IPS-20b (cell line): Measurements from ENCODE around the gene SMG6.

Experiments used
- H3K27ac ChIP-seq: one replicate; pipeline ENCODE4 v1.5.1; 2013; ENCODE audit warnings: low read length
- H3K27me3 ChIP-seq: 2 replicates; pipeline ENCODE4 v1.6.1; 2013; ENCODE audit warnings: mild to moderate bottlenecking, low read length, inconsistent platforms; ENCODE audit not compliant: insufficient read depth
- H3K36me3 ChIP-seq: 2 replicates; pipeline ENCODE4 v1.6.1; 2013; ENCODE audit warnings: low read depth, mild to moderate bottlenecking, inconsistent platforms, low read length, moderate library complexity; ENCODE audit not compliant: insufficient read depth
- H3K4me1 ChIP-seq: 2 replicates; pipeline ENCODE4 v1.6.1; 2013; ENCODE audit warnings: mild to moderate bottlenecking, control low read depth, inconsistent platforms, low read length, moderate library complexity; ENCODE audit not compliant: insufficient read depth
- H3K4me3 ChIP-seq: 2 replicates; pipeline ENCODE4 v1.5.1; 2013; ENCODE audit warnings: mild to moderate bottlenecking, low read length, inconsistent platforms
- H3K9ac ChIP-seq: 2 replicates; pipeline ENCODE4 v1.6.1; 2013; ENCODE audit warnings: low read depth, mild to moderate bottlenecking, inconsistent platforms, low read length, moderate library complexity
- H3K9me3 ChIP-seq: 2 replicates; pipeline ENCODE4 v1.6.1; 2013; ENCODE audit warnings: mild to moderate bottlenecking, low read depth, low read length, inconsistent platforms; ENCODE audit not compliant: insufficient read depth

SMG6 gene

GRCh38 chr17:2062571-2063183 lies 240.9 kb downstream of the SMG6 start:
- Histone ChIP-seq H3K4me1 (peaks cover 13% of the 10 kb centered on the region; the same call in 1 of the 2 replicates), H3K36me3 (peaks cover 17% of the 10 kb centered on the region; the same call in 1 of the 2 replicates), H3K9me3 (no peaks in the 10 kb centered on the region), H3K9ac (peak overlapping the region; percentile 39; the same call in 1 of the 2 replicates), H3K27ac (no peak overlapping the region), H3K27me3 (peaks cover 33% of the 10 kb centered on the region), H3K4me3 (0 out of 2 replicates have a peak overlapping the region, but pooled peaks have one; percentile 11)

GRCh38 chr17:2061441-2061958 lies 242.1 kb downstream of the SMG6 start:
- no peaks in the 10 kb centered on the region for H3K9me3 ChIP-seq
- no peak overlapping the region for H3K4me3 ChIP-seq
- peaks cover 13% of the 10 kb centered on the region; the same call in 1 of the 2 replicates for H3K4me1 ChIP-seq
- no peak overlapping the region for H3K9ac ChIP-seq
- no peak overlapping the region for H3K27ac ChIP-seq
- peaks cover 37% of the 10 kb centered on the region for H3K27me3 ChIP-seq
- peaks cover 17% of the 10 kb centered on the region; the same call in 1 of the 2 replicates for H3K36me3 ChIP-seq

GRCh38 chr17:2060681-2061440 lies 242.7 kb downstream of the SMG6 start:
- H3K9ac ChIP-seq: no peak overlapping the region
- H3K9me3 ChIP-seq: no peaks in the 10 kb centered on the region
- H3K27me3 ChIP-seq: peaks cover 44% of the 10 kb centered on the region
- H3K27ac ChIP-seq: no peak overlapping the region
- no peak overlapping the region for H3K4me3 ChIP-seq
- H3K36me3 ChIP-seq: peaks cover 11% of the 10 kb centered on the region; the same call in 1 of the 2 replicates
- H3K4me1 ChIP-seq: peaks cover 13% of the 10 kb centered on the region; the same call in 1 of the 2 replicates

- Histone ChIP-seq H3K9ac (no peak overlapping the region), H3K36me3 (peaks cover 10% of the 10 kb centered on the region; the same call in 1 of the 2 replicates), H3K27me3 (peaks cover 49% of the 10 kb centered on the region), H3K4me1 (peaks cover 13% of the 10 kb centered on the region; the same call in 1 of the 2 replicates), H3K9me3 (no peaks in the 10 kb centered on the region), H3K27ac (no peak overlapping the region), H3K4me3 (no peak overlapping the region)
These were observed 243.3 kb downstream of the SMG6 start for GRCh38 chr17:2060385-2060658.

GRCh38 chr17:2059547-2060384 lies 243.8 kb downstream of the SMG6 start:
- peaks cover 10% of the 10 kb centered on the region; the same call in 1 of the 2 replicates for H3K36me3 ChIP-seq
- H3K27ac ChIP-seq: no peak overlapping the region
- peak overlapping the region; percentile 30; the same call in 1 of the 2 replicates for H3K4me3 ChIP-seq
- no peaks in the 10 kb centered on the region for H3K9me3 ChIP-seq
- peaks cover 54% of the 10 kb centered on the region for H3K27me3 ChIP-seq
- peaks cover 13% of the 10 kb centered on the region; the same call in 1 of the 2 replicates for H3K4me1 ChIP-seq
- H3K9ac ChIP-seq: no peak overlapping the region

GRCh38 chr17:2058586-2059546 lies 244.7 kb downstream of the SMG6 start:
- Histone ChIP-seq H3K27ac (no peak overlapping the region), H3K4me1 (peaks cover 13% of the 10 kb centered on the region; the same call in 1 of the 2 replicates), H3K9ac (no peak overlapping the region), H3K4me3 (peak overlapping the region; percentile 30; the same call in 1 of the 2 replicates), H3K9me3 (no peaks in the 10 kb centered on the region), H3K27me3 (peaks cover 63% of the 10 kb centered on the region), H3K36me3 (0 out of 2 replicates have a peak, but pooled peaks cover 9% of the 10 kb centered on the region)

- 0 out of 2 replicates have a peak, but pooled peaks cover under 1% of the 10 kb centered on the region for H3K36me3 ChIP-seq
- H3K27ac ChIP-seq: no peak overlapping the region
- peaks cover 8% of the 10 kb centered on the region; the same call in 1 of the 2 replicates for H3K4me1 ChIP-seq
- H3K9me3 ChIP-seq: no peaks in the 10 kb centered on the region
- no peak overlapping the region for H3K4me3 ChIP-seq
- H3K9ac ChIP-seq: no peak overlapping the region
- H3K27me3 ChIP-seq: peaks cover 72% of the 10 kb centered on the region
These were observed 245.6 kb downstream of the SMG6 start for GRCh38 chr17:2057760-2058585.

GRCh38 chr17:2057175-2057759 lies 246.3 kb downstream of the SMG6 start:
- H3K4me3 ChIP-seq: no peak overlapping the region
- peaks cover 77% of the 10 kb centered on the region for H3K27me3 ChIP-seq
- no peak overlapping the region for H3K27ac ChIP-seq
- H3K36me3 ChIP-seq: no peaks in the 10 kb centered on the region
- H3K4me1 ChIP-seq: peaks cover 1% of the 10 kb centered on the region; the same call in 1 of the 2 replicates
- H3K9me3 ChIP-seq: no peaks in the 10 kb centered on the region
- H3K9ac ChIP-seq: no peak overlapping the region

- H3K9me3 ChIP-seq: no peaks in the 10 kb centered on the region
- H3K36me3 ChIP-seq: no peaks in the 10 kb centered on the region
- no peak overlapping the region for H3K27ac ChIP-seq
- peaks cover 84% of the 10 kb centered on the region for H3K27me3 ChIP-seq
- H3K9ac ChIP-seq: no peak overlapping the region
- H3K4me1 ChIP-seq: no peaks in the 10 kb centered on the region; the same call in 1 of the 2 replicates
- H3K4me3 ChIP-seq: no peak overlapping the region
These were observed 247.1 kb downstream of the SMG6 start for GRCh38 chr17:2056206-2057174.
